Adrenal gland (tissue), 5 donors: ENCODE data around the gene ICAM2.

Experiments used
- CTCF ChIP-seq, 6 experiments: fragments of 450-650 bp in 4 of 6; fragments of 200-600 bp in 2 of 6; sonication (generic) in 1 of 6; IDR thresholded peaks; 1 replicate in 5 of 6; 2 replicates in 1 of 6; pipeline versions ENCODE4 v1.5.1 to v1.8.0; 2016 to 2021; ENCODE audit warnings: antibody characterized with exemption in 6 of 6, mild to moderate bottlenecking in 2 of 6, moderate library complexity in 1 of 6
- POLR2A ChIP-seq, 2 donors: fragments of 450-650 bp; IDR thresholded peaks; one replicate each; pipeline ENCODE4 v1.6.1; 2017; ENCODE audit warnings: antibody characterized with exemption in 2 of 2, mild to moderate bottlenecking in 2 of 2, moderate library complexity in 1 of 2
- donor health status: DM: no; HTN: no; CAD: no.

GRCh38 chr17:64001763-64002529 lies 18.5 kb downstream of the ICAM2 start:
- TF ChIP-seq CTCF (IDR thresholded peaks at IDR 0.05) (no peak), POLR2A (IDR thresholded peaks at IDR 0.05) (no peak)
